ENCODE results near the gene SNX24.
"Not testable (repeated sequence)": the region's sequence is repeated elsewhere in the genome, so short reads cannot be mapped to it uniquely, and the experiment has no call there.

The SNX24 gene

GRCh38 chr5:122871661-122872060, 26.2 kb downstream of the SNX24 start:
- no peak for DNase-seq (ENCODE audit: low read depth in 2 of 2)

DNA sequence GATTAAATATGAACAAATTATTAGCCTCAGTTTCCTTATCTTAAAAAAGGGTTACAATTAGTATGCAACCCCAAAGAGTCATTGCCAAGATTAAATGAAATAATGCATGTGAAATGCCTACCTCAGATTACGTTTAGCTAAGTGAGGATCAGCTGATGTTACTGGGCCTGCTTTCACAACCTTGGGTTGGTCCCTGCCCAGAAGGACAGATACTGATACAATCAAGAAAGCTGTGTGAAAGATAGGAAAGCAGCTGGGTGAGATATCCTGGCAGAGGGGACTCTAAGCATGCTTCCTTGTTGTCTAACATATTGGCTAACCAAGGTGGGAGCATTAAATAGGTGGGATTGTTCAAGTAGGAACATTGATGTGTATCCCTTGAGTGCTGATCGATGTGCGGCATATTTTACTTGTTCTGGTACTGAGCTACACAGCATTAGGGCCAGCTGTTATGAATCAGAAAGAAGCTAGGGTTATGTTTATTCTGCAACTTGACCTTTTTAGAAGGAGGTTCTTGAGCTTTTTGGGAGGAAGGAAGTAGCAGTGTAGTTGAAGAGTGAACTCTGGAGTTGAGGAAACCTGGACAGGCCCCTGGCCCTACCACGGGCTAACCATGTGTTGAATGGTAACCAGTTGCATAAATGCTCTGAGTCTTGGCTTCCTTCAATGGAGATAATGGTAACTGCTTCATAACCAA, 28.9 kb downstream of the SNX24 start:
- DNase-seq (ENCODE audit: low read depth in 2 of 2), result no peak

GRCh38 chr5:122877518-122877917, 32.1 kb downstream of the SNX24 start:
- DNase-seq (ENCODE audit: low read depth in 2 of 2), result no peak

GRCh38 chr5:122879076-122879475, 33.7 kb downstream of the SNX24 start:
- DNase-seq (ENCODE audit: low read depth in 2 of 2), result no peak

DNA sequence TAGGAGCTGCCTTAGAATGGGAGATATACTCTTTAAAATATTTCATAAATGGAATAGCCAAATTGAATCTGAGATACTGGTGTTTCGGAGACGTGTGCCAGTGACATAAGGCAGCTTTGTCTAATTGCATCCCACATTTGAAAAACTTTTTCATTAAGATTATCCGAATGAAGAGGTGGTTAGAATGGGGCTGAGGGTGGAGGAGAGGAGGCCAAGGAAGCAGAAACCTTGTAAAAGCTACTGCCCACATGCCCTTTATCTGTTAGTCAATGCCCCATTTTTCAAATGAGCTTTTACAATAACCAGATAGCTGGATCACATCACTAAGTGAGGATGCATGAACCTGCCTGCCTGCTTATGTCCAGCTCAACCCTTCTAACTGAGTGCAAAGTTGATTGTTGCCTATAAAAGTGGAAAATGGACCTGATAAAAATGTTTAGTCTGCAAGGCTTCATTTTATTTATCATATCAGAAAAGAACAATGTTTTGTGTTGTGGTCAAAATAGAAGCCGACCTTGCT, 34.8 kb downstream of the SNX24 start:
- DNase-seq (ENCODE audit: low read depth in 2 of 2), result no peak

- DNase-seq (ENCODE audit: low read depth in 2 of 2), result no peak
These were observed 35.3 kb downstream of the SNX24 start for GRCh38 chr5:122880749-122881148.

- no peak for DNase-seq (ENCODE audit: low read depth in 2 of 2)
These were observed 37.4 kb downstream of the SNX24 start for GRCh38 chr5:122882831-122883230.

DNA sequence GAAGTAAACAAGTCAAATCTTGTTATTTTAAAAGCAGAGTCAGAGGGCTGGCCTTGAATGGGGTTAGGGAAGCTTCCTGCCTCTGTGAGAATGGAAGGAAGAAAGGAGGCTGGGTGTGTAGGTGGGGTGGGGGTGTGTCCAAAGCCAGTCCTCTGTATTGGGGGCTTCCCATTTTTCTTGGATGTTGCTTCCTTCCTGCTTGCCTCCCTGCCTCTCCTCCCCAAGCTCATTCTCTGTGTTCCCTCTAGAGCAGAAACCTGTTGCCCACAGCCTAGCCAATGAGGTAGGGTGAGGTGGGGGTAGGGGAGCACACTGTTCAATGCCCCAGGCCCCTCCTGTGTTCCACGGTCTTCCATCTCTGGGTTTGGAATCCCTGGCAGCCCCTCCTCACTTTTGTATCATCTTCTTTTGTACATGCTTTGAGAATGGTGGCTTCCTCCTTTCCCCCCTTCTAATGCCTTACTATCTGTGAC, 39.7 kb downstream of the SNX24 start:
- no peak for DNase-seq (ENCODE audit: low read depth in 2 of 2)

DNA sequence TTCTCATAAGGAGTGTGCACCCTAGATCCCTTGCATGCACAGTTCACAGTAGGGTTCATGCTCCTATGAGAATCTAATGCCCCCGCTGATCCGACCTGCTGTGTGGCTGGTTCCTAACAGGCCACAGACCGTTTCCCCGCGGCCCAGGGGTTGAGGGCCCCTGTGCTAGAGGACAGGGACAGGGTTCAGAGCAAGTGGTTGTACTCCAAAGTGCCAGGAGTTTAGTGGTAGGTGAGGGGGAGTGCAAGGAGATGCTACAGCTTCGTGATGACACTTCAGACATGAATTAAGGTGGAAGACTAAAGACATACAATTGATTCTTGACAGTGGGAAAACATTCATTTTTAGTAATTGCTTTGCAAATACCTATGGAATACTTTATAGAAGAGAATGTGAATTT, 40.5 kb downstream of the SNX24 start:
- no peak for DNase-seq (ENCODE audit: low read depth in 2 of 2)

DNA sequence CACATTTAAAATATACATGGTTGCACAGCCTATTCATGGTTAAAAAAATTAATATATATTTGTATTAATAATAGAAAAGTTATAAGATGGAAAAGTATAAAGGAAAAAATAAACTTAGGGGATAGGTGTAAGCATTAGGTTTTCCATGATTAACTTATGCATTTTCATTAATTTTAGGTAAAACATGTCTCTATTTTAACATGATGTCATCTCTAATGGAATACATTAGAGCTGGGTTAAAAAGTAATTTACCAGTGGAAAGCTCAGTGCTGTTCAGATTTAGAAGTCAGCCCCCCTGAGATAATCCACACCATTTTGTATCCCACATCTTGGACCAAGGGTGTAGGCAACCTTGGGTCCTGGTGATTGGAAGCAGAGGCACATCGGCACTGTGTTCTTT, 49.7 kb downstream of the SNX24 start:
- no peak for DNase-seq (ENCODE audit: low read depth in 2 of 2)

GRCh38 chr5:122896598-122897282, 51.3 kb downstream of the SNX24 start:
- no peak for DNase-seq (ENCODE audit: low read depth in 2 of 2)

DNA sequence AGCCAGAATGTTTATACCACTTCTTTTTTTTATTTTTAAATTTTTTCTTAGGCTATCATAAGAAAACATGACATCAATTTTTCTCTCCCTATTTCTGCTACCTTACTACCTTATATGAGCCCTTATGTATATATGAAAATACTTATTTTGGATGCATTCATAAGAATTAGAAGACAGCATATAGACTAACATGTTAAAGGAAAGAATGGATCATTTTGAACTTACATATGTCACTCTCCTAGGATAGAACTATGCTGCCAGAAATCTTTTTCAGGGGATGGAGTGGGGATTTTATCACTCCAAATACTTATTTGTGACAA, 51.8 kb downstream of the SNX24 start:
- no peak for DNase-seq (ENCODE audit: low read depth in 2 of 2)

DNA sequence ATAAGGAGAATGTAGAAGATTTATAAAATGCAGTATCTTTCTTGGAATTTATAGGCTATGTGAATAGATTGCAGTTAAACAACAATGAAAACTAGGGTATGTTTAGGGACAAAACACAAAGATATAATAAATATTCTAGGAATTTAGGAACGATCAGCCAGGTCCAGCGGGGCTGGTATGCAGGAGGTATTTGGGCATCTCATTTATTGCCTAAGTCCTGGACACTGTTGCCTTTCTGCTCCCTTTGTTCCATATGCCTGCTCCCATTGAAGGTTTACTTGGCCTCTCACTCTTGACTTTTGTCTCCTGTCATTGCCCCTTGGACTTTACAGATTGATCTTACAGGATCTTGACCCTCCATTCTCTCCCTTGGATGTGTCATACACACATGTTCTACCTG, 55.9 kb downstream of the SNX24 start:
- DNase-seq (ENCODE audit: low read depth in 2 of 2), result no peak

DNA sequence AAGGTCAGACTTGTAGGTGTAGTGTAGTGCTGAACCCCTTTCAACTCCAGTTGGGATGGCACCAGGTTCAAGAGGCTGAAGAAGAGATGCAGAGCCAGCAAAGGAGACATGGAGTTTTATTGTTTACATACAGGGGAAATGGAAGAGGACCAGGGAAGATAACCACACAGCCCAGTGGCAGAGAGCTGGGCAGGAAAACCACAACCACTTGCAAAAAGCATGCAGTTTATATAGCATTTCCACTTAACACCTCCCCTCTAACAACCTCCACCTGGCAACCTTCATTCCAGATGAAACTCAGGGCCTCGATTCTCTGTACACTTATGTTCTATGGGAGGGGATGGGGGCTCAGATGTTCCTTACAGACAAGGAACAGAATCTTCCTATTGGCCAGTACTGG, 56.9 kb downstream of the SNX24 start:
- DNase-seq (ENCODE audit: low read depth in 2 of 2), result no peak

DNA sequence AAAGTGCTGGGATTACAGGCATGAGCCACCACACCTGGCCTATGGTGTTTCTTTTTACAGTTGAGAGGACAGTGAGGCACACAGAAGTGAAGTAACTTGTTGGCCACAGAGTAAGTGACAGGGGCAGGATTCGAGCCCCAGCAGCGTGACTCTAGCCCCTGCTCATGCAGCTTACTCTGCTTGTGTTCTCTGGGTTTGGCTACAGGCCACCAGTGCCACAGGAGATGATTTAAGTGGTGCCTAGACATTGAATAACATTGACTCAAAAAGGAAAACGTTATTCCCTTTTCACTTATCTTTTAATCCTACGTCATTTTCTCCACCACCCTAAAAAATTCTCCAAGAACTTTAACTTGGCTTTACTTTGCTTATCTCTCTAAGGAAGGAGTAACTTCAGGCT, 61.4 kb downstream of the SNX24 start:
- DNase-seq (ENCODE audit: low read depth in 2 of 2), result no peak

- no peak for DNase-seq (ENCODE audit: low read depth in 2 of 2)
These were observed 61.9 kb downstream of the SNX24 start for GRCh38 chr5:122907276-122907675.

DNA sequence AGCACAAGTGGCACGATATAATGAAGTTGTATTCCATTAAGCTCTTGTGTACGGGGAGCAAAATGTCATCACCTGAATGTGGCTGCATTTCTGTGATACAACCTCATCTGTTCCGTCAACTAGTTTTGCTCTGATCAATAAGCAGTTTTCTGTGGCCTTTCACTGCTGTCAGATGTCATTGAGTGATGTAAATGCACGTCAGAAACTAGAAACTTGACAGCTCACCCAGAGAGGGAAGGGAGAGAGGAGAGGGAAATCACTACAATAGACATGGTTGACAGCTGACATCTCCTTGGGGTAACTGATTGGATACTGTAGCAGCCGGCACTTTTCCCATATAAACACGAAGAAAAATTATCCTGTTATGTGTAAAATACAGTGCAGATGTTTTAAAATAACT, 62.7 kb downstream of the SNX24 start:
- no peak for DNase-seq (ENCODE audit: low read depth in 2 of 2)

- no peak for DNase-seq (ENCODE audit: low read depth in 2 of 2)
These were observed 63.2 kb downstream of the SNX24 start for GRCh38 chr5:122908662-122909061.

DNA sequence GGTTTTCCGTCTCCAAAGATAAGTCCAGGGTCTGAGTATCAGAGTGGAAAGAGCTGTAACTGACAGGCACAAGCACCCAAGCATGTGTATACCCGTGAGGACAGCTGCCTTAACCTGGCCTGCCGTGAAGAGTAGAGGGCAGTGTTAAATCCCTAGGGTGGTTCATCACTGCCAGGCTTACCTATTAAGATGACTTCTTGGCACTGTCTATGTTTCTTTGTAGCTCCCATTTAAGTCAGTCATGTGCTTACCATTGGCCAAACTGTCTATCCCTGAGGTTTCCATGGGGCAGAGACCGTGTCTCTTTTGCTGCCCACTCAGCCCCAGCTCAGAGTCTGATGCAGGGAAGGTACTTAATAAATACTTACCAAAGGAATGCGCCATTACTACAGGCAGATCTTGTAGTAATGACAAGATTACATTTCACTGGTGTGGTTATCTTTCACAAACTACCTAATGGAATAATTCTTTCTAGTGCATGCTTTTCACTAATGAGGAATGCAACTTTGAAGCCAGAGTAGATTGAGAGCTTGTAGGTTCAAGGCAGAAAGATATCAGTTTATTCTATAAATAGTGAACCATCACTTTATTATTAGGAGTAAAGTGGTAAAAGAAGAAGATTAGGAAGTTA, 64.2 kb downstream of the SNX24 start:
- no peak for DNase-seq (ENCODE audit: low read depth in 2 of 2)

DNA sequence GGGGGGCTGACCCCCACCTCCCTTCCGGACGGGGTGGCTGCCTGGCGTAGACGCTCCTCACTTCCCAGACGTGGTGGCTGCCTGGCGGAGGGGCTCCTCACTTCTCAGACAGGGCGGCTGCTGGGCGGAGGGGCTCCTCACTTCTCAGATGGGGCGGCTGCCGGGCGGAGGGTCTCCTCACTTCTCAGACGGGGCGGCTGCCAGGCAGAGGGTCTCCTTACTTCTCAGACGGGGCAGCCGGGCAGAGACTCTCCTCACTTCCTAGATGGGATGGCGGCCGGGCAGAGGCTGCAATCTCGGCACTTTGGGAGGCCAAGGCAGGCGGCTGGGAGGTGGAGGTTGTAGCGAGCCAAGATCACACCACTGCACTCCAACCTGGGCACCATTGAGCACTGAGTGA, 68.0 kb downstream of the SNX24 start:
- DNase-seq (ENCODE audit: low read depth in 2 of 2), result not testable (repeated sequence)

- no peak for DNase-seq (ENCODE audit: low read depth in 2 of 2)
These were observed 70.5 kb downstream of the SNX24 start for GRCh38 chr5:122915717-122916461.

- DNase-seq (ENCODE audit: low read depth in 2 of 2), result no peak
These were observed 71.1 kb downstream of the SNX24 start for GRCh38 chr5:122916490-122916889.
